ENCODE data around the gene IL22RA1.

The IL22RA1 gene

DNA sequence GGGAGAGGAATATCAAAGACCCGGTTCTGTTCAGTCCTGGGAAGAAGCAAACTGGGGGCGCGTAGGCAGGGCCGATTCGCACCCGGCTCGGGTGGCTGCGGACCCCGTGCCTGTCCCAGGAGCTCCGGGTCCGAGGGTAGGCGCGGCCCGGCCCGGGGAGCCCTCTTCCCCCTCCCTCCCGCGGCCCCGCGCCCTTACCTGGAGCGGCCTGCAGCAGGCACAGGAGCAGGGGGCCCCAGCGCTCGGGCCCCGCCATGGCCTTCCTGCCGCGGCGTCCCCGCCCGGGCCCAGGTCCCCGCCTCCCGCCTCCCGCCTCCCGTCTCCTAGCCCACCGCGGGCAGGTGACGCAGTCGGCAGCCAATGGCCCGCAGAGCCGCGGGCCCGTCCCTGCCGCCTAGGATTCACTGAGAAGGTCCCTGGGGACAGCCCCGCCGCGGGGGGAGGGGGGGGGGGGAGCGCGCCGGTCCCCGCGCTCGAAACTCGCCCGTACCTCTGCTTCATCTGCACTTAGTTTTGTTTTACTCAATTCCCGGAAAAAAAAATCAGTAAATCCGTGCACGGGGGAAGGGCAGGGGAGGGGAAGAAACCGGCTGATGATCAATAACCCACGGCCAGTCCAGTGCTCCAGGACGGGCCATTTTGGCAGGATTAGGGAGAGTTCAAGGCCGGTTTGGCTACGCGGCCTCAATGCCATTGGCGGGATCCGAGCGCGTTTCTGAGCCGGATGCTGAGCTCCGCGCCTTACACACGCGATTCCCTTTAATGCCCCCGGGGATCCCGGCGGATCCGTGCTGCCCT, 44.3 kb upstream of the IL22RA1 start, which contains the start of gene IFNLR1:
Gene IFNLR1 (minus strand): TSS at position 297 of the 798 bp plus-strand sequence. CDS start 41 bp downstream, at position 256.
- no peaks in the 10 kb centered on the region for H3K27me3 ChIP-seq (ENCODE audit: insufficient read depth, low read depth)
- peak within 1 kb of the TSS; percentile 72 for H2AFZ ChIP-seq (ENCODE audit: low read depth)
- peak within 1 kb of the TSS; percentile 94 for H3K27ac ChIP-seq
- H3K36me3 ChIP-seq (ENCODE audit: insufficient read depth) = no peaks in the 10 kb centered on the region
- H4K20me1 ChIP-seq (ENCODE audit: insufficient read depth) = no peaks in the 10 kb centered on the region
- H3K4me3 ChIP-seq (IDR thresholded peaks at IDR 0.05; ENCODE audit: insufficient read depth, low read depth, low read length) = peak within 1 kb of the TSS; percentile 83
- peaks cover 17% of the 10 kb centered on the region; the same call in 1 of the 2 replicates for H3K79me2 ChIP-seq (ENCODE audit: insufficient read depth, low read depth)
- H3K4me1 ChIP-seq (ENCODE audit: low read depth, poor library complexity, severe bottlenecking) = peaks cover 52% of the 10 kb centered on the region
- peak within 1 kb of the TSS; percentile 94 for H3K4me2 ChIP-seq
- TF ChIP-seq, protein P1, sequence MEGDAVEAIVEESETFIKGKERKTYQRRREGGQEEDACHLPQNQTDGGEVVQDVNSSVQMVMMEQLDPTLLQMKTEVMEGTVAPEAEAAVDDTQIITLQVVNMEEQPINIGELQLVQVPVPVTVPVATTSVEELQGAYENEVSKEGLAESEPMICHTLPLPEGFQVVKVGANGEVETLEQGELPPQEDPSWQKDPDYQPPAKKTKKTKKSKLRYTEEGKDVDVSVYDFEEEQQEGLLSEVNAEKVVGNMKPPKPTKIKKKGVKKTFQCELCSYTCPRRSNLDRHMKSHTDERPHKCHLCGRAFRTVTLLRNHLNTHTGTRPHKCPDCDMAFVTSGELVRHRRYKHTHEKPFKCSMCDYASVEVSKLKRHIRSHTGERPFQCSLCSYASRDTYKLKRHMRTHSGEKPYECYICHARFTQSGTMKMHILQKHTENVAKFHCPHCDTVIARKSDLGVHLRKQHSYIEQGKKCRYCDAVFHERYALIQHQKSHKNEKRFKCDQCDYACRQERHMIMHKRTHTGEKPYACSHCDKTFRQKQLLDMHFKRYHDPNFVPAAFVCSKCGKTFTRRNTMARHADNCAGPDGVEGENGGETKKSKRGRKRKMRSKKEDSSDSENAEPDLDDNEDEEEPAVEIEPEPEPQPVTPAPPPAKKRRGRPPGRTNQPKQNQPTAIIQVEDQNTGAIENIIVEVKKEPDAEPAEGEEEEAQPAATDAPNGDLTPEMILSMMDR (conservative IDR thresholded peaks at IDR 0.05; ENCODE audit: low read depth, low read length) = no peak
- peak within 1 kb of the TSS; percentile 68 for H3K9ac ChIP-seq

DNA sequence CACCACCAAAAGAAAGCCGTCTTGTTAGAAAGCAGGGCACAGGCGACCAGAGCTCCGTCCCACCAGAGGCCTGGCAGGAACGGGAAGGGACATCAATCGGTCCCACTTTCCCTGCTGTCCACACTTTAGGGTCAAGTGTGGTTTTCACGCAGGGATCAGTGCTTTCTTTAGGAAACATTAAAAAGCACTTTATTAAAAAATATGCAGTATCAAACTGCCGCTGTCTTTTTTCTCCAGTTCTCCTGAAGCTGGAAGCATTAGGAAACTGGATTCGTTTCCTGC, 43.7 kb upstream of the IL22RA1 start:
- H4K20me1 ChIP-seq (ENCODE audit: insufficient read depth) = no peaks in the 10 kb centered on the region
- peak overlapping the region; percentile 72 for H2AFZ ChIP-seq (ENCODE audit: low read depth)
- no peaks in the 10 kb centered on the region for H3K27me3 ChIP-seq (ENCODE audit: insufficient read depth, low read depth)
- H3K36me3 ChIP-seq (ENCODE audit: insufficient read depth) = no peaks in the 10 kb centered on the region
- peak overlapping the region; percentile 83 for H3K4me3 ChIP-seq (IDR thresholded peaks at IDR 0.05; ENCODE audit: insufficient read depth, low read depth, low read length)
- peaks cover 18% of the 10 kb centered on the region; the same call in 1 of the 2 replicates for H3K79me2 ChIP-seq (ENCODE audit: insufficient read depth, low read depth)
- peak overlapping the region; percentile 68 for H3K9ac ChIP-seq
- peak overlapping the region; percentile 60 for H3K4me2 ChIP-seq
- peaks cover 47% of the 10 kb centered on the region for H3K4me1 ChIP-seq (ENCODE audit: low read depth, poor library complexity, severe bottlenecking)
- TF ChIP-seq, protein P1 (conservative IDR thresholded peaks at IDR 0.05; ENCODE audit: low read depth, low read length) = no peak
- peak overlapping the region; percentile 18; the same call in 1 of the 2 replicates for H3K27ac ChIP-seq

DNA sequence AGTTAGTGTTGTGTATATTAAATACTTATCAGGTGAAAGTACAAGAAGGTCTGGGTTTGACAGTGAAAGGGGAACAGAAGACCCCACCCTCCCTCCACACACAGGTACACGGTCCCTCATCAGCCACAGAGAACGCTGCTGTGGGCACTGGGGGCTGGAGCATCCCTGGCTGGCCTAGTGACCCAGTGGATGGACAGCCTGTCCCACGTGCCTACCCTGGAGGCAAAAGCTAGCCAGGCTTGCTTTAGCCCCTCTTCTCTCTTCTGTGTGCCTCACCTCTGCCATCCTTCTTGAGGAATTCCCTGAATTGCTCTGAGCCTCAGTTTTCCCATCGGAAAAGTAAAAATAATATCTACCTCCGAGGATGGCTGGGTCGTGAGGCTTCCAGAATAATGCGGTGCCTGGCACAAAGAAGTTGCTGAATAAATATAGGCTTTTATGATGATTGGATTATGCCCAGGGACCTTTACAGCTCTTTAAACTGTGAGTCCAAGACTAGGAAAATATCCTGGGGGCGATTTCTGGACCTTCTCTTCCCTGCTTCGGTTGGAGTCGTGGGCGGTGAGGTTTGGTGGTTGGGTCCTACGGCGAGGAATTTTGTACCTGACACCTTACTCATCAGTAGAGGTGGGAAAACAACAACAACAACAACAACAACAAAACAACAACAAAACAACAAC, 43.2 kb upstream of the IL22RA1 start:
- Histone ChIP-seq H3K27me3 (ENCODE audit: insufficient read depth, low read depth) (no peaks in the 10 kb centered on the region), H3K27ac (0 out of 2 replicates have a peak overlapping the region, but pooled peaks have one; percentile 18), H4K20me1 (ENCODE audit: insufficient read depth) (no peaks in the 10 kb centered on the region), H3K36me3 (ENCODE audit: insufficient read depth) (no peaks in the 10 kb centered on the region), H3K4me2 (peak overlapping the region; percentile 60), H3K4me1 (ENCODE audit: low read depth, poor library complexity, severe bottlenecking) (peaks cover 42% of the 10 kb centered on the region), H2AFZ (ENCODE audit: low read depth) (no peak overlapping the region), H3K79me2 (ENCODE audit: insufficient read depth, low read depth) (peaks cover 23% of the 10 kb centered on the region; the same call in 1 of the 2 replicates), H3K9ac (peak overlapping the region; percentile 68; the same call in 1 of the 2 replicates), H3K4me3 (IDR thresholded peaks at IDR 0.05; ENCODE audit: insufficient read depth, low read depth, low read length) (no peak overlapping the region)
- TF ChIP-seq, protein P1 (conservative IDR thresholded peaks at IDR 0.05; ENCODE audit: low read depth, low read length) = no peak

DNA sequence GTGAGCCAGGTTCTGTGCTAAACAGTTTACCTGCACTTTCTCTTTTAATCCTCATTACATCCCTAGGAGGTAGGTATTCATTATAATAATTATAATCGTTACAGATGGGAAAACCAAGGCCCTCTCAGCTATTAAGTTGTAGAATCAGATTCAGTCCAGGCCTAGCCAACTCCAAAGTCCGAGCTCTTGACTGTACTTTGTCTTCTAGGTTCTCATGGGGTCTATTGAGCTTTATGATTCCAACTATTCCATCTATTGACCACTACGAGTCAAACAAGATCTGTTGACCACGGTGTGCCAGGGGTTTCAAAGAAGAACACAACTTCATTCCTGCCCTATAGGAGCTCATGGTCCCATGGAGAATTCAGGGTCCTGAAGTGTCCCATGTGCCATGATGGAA, 42.1 kb upstream of the IL22RA1 start:
- no peak overlapping the region for H2AFZ ChIP-seq (ENCODE audit: low read depth)
- H3K4me3 ChIP-seq (IDR thresholded peaks at IDR 0.05; ENCODE audit: insufficient read depth, low read depth, low read length) = no peak overlapping the region
- peaks cover 27% of the 10 kb centered on the region; the same call in 1 of the 2 replicates for H3K79me2 ChIP-seq (ENCODE audit: insufficient read depth, low read depth)
- H4K20me1 ChIP-seq (ENCODE audit: insufficient read depth) = no peaks in the 10 kb centered on the region
- H3K4me1 ChIP-seq (ENCODE audit: low read depth, poor library complexity, severe bottlenecking) = peaks cover 39% of the 10 kb centered on the region
- TF ChIP-seq, protein P1 (conservative IDR thresholded peaks at IDR 0.05; ENCODE audit: low read depth, low read length) = no peak
- H3K9ac ChIP-seq = no peak overlapping the region
- H3K4me2 ChIP-seq = no peak overlapping the region
- no peaks in the 10 kb centered on the region for H3K27me3 ChIP-seq (ENCODE audit: insufficient read depth, low read depth)
- no peaks in the 10 kb centered on the region for H3K36me3 ChIP-seq (ENCODE audit: insufficient read depth)
- H3K27ac ChIP-seq = no peak overlapping the region

Measured in KMS-11 (cell line).